ENCODE measurements around the gene TSFM. TPM values are rescaled to one million over a fixed set of nuclear protein-coding genes. Genes with fewer than 3 reads are reported as not detected.

TSFM gene
- total and polyA plus RNA-seq, 2 of the 13 experiments (the other 11 are each of a cell fraction or from before 2014, with no cell fraction given), result 29.8 to 68.3 TPM

DNA sequence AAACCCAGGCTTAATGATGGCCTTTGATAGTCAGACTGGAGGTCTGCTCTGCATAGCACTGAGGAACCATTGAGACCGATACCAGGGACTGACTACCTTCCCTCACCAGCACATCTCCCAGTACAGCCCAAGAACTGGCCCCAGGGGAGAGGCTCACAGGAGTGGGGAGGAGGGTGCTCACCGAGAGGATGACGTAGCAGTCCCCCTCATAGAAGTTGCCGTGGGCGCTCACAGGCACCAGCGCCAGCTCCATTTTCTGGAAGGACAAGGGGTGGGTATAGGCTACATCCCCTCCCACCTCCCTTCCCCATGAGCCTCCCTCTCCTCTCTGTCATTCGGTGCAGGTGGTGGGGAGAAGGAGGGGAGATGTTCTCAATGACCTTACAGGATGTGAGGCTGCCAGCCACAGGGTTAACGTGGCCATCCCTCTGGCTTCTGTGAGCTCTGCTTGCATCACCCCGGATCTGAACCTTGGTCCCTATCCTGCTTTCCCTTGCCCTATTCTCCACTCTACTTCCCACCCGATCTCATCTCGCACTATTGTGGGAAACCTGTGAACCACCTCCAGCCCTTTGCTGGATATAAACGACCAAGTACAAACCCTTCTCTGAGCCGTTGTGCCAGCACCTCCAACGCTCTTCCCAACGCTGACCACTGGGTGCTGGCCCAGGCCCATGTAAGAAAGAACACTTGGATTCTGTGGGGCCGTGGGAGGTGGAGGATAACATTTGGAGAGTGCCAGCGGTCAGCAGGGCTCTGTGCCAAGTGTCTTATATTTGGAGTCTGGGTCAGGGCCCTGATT, 31.6 kb downstream of the TSFM start (continued):
- peak; percentile 44; the same call in 1 of the 2 replicates for TF ChIP-seq HOMEZ (CRISPR knock-in tag; IDR thresholded peaks at IDR 0.05; ENCODE audit: low read depth)
- no peak for TF ChIP-seq MAF1 (CRISPR knock-in tag; IDR thresholded peaks at IDR 0.05; ENCODE audit: borderline replicate concordance)
- TF ChIP-seq ZNF3 (CRISPR knock-in tag; IDR thresholded peaks at IDR 0.05), result no peak
- no peak for TF ChIP-seq ZNF609 (CRISPR knock-in tag; IDR thresholded peaks at IDR 0.05; ENCODE audit: borderline replicate concordance)
- peak; percentile 59 for TF ChIP-seq RARA (CRISPR knock-in tag; IDR thresholded peaks at IDR 0.05)
- no peak for TF ChIP-seq RBM39 (IDR thresholded peaks at IDR 0.05; ENCODE audit: low read depth, low read length, poor library complexity, severe bottlenecking)
- no peak for TF ChIP-seq RAD51 (IDR thresholded peaks at IDR 0.05; ENCODE audit: borderline replicate concordance)
- no peak for TF ChIP-seq NFE2L1 (CRISPR knock-in tag; IDR thresholded peaks at IDR 0.05; ENCODE audit: borderline replicate concordance)
- TF ChIP-seq ZNF878 (CRISPR knock-in tag; IDR thresholded peaks at IDR 0.05), result no peak
- peak; percentile 37; the same call in 1 of the 2 replicates for TF ChIP-seq ZNF792 (CRISPR knock-in tag; IDR thresholded peaks at IDR 0.05)
- TF ChIP-seq, protein P1, sequence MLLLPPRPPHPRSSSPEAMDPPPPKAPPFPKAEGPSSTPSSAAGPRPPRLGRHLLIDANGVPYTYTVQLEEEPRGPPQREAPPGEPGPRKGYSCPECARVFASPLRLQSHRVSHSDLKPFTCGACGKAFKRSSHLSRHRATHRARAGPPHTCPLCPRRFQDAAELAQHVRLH (CRISPR knock-in tag; IDR thresholded peaks at IDR 0.05; ENCODE audit: borderline replicate concordance, low read depth), result no peak
- TF ChIP-seq HMGXB3 (CRISPR knock-in tag; IDR thresholded peaks at IDR 0.05; ENCODE audit: borderline replicate concordance), result no peak
- no peak for TF ChIP-seq KDM3A (CRISPR knock-in tag; IDR thresholded peaks at IDR 0.05; ENCODE audit: low read depth)
- no peak for TF ChIP-seq GMEB1 (CRISPR knock-in tag; IDR thresholded peaks at IDR 0.05; ENCODE audit: borderline replicate concordance)
- peak; percentile 25 for TF ChIP-seq ASH2L (IDR thresholded peaks at IDR 0.05; ENCODE audit: insufficient read length, low read depth, low read length)
